ENCODE measurements around the gene HDAC4.

DNA sequence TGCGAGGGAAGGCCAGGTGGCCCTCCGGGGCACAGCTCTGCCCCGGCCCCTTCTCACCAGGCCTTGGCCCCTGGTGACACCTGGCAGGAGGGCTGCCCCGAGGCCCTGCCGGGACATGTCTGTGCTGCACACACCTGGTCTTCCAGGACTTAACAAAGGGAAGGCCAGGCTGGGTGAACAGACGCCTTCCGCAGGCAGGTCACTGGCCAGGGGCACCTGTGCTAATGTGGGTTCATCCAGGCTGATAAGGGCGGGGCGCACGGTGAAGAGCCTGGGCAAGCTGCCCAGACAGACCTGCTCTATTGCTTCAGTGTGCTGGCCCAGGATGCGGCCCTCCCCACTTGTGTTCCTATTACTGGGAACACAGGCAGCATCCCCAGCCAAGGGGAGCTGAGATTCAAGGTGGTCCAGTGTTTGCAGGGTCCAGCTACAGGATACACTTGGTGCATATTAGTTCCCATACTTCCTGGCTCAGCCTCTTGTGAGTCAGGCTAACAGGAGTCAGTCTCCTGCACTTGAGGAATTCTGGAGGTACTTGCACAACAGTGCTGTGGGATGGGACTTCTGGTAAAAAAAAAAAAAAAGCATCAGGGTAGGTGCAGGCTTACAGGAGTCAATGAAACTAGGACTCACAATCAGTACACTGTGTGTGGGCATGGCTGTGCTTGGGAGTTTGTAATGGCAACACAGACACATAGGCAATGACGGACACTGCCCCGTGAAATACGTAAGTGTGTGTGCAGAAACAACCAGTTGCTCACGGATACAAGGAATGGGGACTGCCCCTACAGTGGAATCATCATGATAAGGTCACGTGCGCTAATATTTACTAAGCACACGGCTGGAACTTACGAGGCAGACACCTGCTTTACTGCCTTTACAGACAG lies 291.5 kb downstream of the HDAC4 start:
- no peak for TF ChIP-seq POLR2AphosphoS5 (IDR thresholded peaks at IDR 0.05)
- TF ChIP-seq, protein P1, sequence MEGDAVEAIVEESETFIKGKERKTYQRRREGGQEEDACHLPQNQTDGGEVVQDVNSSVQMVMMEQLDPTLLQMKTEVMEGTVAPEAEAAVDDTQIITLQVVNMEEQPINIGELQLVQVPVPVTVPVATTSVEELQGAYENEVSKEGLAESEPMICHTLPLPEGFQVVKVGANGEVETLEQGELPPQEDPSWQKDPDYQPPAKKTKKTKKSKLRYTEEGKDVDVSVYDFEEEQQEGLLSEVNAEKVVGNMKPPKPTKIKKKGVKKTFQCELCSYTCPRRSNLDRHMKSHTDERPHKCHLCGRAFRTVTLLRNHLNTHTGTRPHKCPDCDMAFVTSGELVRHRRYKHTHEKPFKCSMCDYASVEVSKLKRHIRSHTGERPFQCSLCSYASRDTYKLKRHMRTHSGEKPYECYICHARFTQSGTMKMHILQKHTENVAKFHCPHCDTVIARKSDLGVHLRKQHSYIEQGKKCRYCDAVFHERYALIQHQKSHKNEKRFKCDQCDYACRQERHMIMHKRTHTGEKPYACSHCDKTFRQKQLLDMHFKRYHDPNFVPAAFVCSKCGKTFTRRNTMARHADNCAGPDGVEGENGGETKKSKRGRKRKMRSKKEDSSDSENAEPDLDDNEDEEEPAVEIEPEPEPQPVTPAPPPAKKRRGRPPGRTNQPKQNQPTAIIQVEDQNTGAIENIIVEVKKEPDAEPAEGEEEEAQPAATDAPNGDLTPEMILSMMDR (IDR thresholded peaks at IDR 0.05): no peak
